NCI-H69 (cell line): ENCODE results near the gene AKAP1.

Experiments
- DNase-seq: peaks from one replicate; lab custom pipeline; 2025; lab: John Stamatoyannopoulos, UW

AKAP1 gene

DNA sequence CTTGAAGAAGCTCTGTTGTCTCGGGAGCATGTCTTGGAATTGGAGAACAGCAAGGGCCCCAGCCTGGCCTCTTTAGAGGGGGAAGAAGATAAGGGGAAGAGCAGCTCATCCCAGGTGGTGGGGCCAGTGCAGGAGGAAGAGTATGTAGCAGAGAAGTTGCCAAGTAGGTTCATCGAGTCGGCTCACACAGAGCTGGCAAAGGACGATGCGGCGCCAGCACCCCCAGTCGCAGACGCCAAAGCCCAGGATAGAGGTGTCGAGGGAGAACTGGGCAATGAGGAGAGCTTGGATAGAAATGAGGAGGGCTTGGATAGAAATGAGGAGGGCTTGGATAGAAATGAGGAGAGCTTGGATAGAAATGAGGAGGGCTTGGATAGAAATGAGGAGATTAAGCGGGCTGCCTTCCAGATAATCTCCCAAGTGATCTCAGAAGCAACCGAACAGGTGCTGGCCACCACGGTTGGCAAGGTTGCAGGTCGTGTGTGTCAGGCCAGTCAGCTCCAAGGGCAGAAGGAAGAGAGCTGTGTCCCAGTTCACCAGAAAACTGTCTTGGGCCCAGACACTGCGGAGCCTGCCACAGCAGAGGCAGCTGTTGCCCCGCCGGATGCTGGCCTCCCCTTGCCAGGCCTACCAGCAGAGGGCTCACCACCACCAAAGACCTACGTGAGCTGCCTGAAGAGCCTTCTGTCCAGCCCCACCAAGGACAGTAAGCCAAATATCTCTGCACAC lies 21.2 kb downstream of the AKAP1 start:
- DNase-seq = peak; percentile 22

DNA sequence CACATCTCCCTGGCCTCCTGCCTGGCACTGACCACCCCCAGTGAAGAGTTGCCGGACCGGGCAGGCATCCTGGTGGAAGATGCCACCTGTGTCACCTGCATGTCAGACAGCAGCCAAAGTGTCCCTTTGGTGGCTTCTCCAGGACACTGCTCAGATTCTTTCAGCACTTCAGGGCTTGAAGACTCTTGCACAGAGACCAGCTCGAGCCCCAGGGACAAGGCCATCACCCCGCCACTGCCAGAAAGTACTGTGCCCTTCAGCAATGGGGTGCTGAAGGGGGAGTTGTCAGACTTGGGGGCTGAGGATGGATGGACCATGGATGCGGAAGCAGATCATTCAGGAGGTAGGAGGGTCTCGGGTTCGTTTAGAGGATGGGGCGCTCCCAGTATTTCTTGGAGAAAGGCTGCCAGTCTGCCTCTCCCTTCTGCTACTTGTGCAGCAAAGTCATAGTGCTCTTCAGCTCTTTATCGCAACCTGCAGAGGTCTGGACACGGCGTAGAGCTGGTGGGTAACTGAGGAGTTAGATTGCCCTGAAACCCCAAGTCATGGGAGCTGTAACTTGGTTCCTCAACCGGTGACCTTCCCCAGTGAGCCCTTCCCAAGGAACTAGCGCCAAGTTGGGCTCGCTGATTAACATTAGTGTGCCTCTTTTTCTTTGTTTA lies 21.9 kb downstream of the AKAP1 start:
- no peak for DNase-seq

DNA sequence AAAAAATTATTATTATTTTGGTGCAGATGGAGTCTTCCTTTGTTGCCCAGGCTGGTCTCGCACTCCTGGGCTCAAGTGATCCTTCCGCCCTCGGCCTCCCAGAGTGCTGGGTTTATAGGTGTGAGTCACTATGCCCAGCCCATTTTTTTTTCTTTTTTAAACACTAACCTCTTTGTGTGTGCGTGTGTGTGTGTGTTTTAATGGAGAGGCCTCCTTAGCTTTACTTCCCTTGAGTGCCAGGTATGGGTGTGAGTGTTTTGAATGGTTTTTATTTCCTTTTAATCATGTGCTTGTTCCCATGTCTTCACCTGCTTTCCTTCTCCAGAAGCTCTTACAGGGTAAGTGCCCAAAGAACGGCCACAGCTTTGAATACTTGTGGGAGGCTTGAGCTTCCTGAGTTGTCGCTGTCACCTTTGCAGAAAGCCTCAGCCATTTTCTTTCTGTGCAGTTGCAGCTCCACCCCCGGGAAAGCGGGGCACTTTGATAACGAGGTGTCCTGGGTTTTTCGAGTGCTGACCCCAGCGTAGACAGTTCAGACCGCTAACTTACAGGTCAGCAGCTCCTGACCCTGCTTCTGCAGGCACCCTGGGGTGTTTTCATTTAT lies 22.6 kb downstream of the AKAP1 start:
- DNase-seq = peak; percentile 49

DNA sequence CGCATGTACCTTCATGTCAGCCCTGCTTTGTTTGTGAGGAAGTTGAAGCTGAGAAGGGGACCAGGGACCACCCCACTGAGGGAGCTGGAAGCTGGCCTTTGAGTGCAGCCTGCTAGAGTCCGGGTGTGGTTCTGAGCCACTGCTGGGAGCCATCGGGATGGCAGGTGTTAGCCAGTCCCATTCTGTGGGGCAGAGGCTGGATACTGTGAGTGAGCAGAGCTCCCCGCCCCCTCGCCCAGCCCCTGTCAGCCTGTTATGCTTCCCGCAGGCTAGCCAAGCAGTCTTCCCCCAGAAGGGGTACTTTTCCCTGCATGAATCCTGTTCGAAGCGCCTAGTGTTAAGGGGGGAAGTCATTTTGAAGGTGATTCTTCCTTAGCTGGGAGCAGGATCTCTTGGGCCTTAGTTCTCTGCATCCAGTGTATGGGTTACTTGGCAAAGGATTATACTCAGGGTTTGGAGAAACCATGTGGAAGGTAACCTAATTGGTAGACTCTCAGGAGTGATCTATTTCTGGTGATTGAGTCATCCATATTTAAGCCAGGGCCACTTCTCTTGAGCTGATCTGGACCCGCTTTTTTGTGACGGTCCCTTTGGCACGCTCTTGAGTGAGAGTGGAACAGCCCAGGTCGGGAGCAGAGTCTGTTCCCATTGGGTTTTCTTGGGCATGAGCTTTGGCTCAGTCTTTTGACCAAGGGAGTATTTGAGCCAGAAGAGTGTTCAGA lies 23.8 kb downstream of the AKAP1 start:
- peak; percentile 10 for DNase-seq

DNA sequence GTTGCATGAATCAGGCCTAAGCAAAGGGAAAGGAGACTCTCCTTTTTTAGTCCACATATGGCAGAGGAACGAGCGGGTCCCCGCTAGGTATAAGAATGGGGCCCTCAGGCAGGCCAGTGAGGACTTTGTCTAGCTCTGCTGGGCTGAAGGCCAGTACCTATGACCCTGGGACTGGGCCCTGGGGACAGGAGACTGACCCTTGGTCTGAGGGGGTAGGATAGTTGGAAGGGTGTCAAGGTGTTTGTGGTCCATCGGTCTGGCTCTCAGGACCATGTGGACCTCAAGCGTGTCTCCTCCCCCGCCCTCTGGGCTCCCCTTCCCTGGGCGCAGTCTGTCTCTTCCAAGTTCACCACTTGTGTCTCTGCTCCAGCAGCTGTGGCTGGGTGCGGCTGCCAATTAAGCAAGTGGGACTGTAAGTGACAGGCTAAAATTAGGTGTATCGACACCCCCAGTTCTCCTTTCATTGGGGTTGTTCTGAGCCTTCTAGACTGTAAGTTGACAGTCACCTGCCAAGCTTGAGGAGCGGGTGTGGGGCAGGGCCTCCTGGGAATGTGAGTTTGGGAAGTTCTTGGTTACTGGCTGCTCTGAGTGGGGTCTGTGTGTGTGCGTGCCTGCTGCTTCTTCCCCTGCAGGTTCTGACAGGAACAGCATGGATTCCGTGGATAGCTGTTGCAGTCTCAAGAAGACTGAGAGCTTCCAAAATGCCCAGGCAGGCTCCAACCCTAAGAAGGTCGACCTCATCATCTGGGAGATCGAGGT lies 24.5 kb downstream of the AKAP1 start:
- DNase-seq = no peak

DNA sequence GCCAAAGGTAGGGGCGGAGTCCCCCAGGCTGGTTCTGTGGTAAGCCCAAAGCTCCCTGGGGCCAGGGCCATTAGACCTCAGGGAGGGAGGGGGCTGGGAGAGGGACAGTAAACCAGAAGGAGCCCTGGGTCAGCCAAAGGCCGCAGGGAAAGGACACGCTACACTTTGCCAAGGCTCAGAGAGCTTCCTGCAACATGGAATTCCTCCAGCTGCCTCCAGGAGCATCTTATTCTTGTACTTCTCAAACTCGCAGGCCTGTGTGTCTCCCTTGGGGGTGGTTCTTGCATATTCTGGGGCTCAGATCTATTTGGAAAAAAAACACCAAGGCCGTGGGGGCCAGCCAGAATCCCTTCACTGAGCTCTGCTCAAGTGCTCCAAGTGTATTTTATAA lies 25.1 kb downstream of the AKAP1 start:
- DNase-seq = no peak

DNA sequence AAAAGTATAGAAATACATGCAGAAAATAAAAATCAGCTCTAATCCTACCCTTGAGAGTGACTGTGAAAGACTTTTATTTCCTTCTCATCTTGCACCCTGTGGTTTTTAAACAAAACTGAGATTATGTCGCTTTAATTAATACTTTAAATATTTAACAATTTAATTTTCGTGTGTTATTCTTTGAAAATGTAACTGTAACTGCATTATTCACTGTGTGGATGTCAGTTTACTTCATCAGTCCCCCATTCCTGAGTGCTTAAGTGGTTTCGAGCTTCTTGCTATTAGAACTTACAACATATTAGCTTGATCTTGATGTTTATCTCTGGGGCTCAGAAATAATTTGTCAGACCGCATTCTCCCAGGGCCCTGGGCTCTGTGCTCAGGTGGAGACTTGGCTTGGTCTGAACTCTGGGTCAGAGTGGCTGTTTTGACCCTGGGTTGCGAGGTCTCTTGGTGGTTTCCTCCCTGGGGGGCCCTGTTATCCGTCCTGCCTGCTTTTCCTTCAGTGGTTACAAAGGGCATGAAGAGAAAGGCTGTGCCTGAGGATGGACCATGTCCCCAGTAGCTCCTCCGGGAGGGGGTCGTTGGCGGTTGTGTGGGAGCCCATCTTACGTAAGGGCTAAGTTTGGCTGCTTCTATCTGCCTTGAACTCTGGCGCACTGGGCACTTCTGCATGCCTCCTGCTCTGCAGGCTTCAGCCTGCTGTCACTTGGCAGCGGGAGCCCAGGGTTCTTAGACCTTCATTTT lies 25.7 kb downstream of the AKAP1 start:
- no peak for DNase-seq

DNA sequence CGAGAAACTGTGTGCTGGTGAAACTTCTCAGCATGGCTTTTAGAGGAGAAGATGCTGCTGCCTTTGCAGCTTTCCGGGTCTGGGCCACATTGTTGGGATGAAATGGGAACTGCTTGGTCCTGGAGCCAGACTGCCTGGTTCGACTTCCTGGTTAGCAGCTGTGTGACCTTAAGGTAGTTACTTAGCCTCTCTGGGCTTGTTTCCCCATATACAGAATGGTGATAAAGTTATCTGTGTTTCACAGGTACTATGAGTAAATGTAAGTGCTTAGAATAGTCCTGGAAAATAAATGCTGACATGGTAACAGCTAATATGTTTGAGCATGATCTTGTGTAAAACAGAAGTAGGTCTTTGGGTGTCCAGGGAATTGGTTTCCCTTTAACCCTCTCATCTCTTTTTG lies 26.3 kb downstream of the AKAP1 start:
- no peak for DNase-seq

DNA sequence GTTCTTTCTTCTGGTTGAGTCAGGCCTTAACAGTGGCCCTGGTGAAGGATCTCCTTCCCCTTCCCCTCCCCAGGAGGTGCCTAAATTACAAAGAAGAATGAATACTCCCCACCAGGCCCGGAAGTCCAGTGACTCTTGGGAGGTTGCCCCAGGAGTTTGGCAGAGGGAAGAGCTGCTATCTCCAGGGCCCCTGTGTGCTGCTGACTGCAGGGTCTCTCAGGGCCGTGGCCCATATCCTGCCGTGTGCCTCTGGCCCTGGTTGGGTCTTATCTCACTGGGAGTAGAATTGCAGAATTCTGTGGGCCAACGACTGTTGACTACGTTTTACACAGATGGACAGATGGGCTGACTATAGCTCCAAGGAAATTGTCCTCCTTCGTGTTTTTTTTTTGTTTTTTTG lies 28.0 kb downstream of the AKAP1 start:
- no peak for DNase-seq

DNA sequence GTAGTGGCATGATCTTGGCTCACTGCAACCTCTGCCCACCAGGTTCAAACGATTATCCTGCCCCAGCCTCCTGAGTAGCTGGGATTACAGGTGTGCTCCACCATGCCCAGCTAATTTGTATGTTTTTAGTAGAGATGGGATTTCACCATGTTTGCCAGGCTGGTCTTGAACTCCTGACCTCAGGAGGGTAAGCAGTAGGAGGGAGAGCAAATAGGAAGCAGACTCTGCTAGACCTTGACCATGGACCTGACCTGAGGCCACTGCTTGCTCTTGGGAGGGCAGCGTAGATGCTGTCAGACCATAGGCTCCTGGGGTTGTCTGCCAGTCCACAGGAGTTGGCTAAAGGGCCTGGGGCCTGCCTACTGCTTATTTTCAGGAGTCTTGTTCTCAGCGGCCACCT lies 28.6 kb downstream of the AKAP1 start:
- no peak for DNase-seq

DNA sequence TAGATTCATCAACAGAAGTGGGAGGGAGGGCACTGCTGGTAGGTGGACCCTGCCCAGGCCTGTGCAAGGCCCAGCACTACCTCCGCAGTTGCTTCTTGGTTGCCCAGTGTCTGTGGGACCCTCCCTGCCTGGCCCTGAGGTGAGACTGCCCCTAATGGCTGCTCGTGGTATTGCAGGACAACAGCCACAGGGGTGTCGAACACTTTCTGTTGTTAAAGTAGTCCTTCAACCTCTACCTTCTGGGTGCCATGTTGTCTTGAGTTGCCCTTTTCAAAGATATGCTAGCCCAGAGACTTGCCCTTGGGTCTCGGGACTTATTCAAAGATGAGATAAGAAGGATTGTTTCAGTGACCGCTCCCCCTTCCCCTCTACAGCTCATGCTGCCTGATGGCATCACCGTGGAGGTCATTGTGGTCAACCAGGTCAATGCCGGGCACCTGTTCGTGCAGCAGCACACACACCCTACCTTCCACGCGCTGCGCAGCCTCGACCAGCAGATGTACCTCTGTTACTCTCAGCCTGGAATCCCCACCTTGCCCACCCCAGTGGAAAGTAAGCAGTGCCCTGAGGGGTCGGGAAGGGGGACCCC lies 29.1 kb downstream of the AKAP1 start:
- peak; percentile 50 for DNase-seq

DNA sequence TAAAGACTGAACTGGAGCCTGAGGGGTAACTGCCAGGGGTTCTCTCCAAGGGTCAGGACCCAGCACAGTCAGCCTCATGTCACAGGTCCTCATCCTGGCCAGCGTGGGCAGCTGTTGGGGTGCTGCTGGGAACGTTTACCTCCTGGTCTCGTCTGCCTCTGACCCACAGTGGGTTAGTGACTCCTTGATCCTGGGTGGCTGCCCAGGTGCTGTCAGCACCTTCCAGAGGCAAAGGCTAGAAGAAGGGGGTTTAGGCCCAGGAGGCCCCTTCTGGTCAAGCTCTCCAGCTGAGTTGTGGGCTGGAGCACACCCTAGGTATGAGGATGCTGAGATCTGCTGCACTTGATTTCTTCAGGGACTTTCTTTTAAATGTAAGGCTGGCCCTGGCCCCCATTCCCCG lies 30.3 kb downstream of the AKAP1 start:
- DNase-seq = no peak

DNA sequence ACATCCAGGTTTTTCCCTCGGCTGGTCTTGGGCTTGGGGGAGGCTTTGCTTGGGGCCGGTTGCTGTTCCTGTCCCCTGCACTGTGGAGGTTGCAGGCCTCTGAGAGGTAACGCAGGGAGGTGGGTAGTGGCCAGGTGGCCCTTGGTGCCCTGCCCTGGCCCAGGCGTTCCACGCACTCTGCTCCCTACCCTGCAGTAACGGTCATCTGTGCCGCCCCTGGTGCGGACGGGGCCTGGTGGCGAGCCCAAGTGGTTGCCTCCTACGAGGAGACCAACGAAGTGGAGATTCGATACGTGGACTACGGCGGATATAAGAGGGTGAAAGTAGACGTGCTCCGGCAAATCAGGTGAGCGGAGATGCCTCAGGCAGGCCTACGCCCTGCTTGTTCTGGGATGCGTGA lies 30.9 kb downstream of the AKAP1 start:
- no peak for DNase-seq

DNA sequence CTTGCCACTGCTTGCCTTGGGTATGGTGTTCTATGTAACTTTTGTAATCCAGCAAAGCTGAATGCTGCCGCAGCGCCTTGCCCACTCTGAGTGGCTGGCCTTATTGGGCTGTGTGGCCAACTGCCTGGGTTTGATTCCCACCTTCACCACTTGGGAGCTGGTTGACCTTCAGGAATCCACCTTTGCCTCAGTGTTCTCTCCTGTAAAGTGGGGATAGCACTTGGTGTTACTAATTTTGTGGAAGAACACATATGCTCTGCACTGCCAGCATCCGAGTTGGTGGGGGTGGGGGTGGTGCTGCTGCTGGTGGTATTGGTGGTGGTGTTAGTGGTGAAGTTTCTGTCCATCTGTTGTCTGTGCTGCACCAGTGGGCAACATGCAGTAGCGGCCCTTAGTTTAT lies 32.8 kb downstream of the AKAP1 start:
- no peak for DNase-seq

DNA sequence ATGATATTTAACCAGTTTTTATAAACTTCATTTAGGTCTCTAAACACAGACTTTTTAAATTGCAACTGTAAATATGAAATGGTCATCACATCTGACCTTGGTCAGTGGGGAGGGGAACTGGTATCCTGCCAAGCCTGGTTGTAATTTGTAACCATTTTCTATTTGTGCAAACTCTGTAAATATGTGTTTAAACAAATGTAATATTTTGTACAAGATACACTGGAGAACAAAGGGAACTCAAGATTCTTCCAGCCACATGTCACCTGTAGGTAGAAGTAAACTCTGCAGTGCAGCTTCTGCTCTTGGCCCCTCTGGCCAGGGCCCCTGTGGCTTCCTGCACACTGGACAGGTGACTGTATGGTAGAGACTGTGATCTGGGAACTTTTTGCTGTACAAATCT lies 35.8 kb downstream of the AKAP1 start:
- DNase-seq = no peak

DNA sequence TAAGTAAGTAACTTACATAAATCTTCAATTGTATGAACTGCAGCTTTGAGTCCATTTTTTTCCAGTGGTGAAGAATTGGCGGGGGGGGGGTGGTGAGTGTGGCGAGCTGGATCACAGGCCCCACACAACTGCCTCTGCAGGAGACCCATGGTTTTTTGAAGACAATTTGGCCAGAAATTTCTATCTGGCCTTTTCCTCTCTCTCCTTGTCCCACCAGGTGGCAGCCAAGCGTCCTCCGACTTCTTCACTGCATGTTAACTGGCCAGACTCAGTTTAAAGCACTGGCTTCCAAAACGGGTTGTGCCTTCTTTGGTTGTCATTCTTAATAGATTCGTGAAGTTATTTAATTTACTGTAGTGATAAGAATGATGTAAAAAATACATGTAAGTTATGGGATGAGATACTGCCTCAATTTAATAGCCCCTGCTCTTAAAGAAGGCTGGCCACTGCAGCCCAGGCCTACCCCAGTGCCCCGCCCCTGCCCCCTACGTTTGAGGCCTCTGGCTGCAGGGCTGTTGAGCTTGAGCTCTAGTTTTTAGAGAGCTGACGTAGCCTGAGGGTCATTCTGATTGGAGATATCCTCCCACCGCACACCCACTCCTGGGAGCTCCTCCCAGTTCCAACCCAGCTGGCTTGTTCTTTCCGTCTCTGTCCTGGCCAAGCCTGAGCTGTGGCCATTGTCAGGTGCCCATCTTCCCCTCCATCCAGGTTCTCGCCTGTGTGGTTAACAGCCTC lies 36.4 kb downstream of the AKAP1 start:
- DNase-seq = peak; percentile 50

DNA sequence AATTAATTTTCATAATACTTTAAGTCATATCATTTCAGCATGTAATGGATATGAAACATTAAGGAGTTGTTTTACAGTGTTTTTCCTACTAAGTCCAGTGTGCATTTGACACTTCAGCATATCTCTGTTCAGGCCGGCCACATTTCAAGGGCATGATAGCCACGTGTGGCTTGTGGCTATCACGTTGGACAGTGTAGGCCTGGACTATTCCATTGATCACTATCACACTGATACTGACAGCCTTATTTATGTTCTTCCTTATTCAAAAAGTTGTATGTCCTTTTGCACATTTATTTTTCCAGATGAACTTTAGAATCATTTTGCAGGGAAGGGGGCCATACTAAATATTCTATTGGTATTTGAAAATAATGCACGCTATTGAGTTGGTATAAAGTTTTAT lies 39.0 kb downstream of the AKAP1 start:
- no peak for DNase-seq

DNA sequence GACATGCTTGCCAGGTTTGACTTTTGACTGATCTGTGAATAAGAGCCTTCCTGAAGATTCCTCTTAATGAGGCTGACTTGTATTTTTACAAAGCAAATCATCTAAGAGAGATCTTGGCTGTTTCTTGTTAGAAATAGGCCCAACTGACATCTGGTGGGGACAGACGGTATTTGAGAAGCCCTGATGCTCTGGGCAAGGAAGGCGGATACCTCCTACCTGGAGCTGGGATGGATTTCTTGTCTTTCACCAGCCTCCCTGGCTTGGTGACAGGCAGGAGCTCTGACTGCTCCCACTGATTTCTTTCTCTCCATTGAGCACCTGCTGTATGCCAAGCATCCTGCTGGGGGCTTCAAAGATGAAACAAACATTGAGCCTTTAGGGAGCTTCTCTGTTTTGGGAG lies 40.4 kb downstream of the AKAP1 start:
- no peak for DNase-seq

DNA sequence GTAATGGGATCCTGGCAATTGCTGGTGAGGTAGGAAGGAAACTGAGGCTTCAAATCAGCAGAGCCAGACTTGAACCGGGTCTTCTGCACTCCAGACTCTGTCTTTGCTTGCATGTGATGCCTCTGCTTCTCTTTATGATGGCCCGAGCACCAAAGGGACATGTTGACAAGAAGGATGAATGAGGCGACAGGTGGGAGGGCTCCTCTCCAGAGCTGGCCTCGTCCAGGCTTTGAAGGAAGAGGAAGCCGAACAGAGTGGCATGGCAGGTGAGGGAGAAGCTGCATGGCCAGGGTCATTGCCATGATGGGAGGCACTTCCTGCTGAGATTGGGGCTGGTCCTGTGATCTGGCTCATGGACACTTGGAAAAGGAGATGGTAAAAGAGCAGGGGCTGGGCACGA lies 40.8 kb downstream of the AKAP1 start:
- no peak for DNase-seq

DNA sequence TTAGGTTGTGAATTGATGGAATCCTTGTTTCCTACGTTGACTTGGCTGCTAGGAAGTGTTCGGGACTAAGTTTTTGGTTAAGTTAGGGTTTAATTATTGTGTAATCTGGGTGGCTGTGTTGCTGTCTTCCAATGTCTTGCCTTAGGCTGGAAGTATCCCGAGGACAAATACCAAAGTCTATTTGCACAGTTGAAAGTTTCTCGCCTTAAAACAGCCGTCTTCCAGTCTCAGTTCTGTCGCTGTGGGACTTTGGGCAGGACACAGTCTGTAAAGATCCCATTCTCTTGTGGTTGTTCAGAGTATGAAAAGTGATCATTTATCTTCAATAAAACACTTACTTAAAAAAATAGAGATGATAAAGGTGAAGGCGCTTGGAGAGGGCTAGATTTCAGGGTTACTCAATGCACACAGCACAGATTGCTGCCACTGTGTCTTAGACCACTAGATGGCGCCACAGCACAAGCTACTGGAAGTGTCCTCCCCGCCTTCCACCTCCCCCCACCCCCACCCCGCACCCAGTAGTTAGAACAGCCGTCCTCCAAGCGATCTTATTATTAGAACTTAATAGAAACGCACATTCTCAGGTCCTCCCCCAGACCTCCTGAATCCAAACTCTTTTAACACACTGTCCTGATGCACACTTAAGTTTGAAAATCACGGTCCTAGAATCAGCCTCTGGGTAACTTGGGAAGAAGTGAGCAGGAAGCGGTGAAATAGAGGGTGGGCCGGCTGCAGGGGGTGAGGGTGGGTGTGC lies 45.8 kb downstream of the AKAP1 start:
- DNase-seq = peak; percentile 86
